HCT116 (cell line): ENCODE results near the gene PCDH15.

Experiments used
- CEBPB ChIP-seq: IDR thresholded peaks from 2 replicates; pipeline ENCODE4 v1.6.1; 2012; ENCODE audit warnings: low read depth
- CTCF ChIP-seq, 3 experiments: fragments of 200-600 bp in 1 of 3; sonication (generic) in 1 of 3; IDR thresholded peaks in 2 of 3; conservative IDR thresholded peaks in 1 of 3; 2 replicates each; pipeline ENCODE4 v1.5.1; 2012 to 2017; ENCODE audit warnings: low read depth in 2 of 3, low read length in 2 of 3, antibody characterized with exemption in 1 of 3, borderline replicate concordance in 1 of 3, control low read depth in 1 of 3, mild to moderate bottlenecking in 1 of 3, mixed read lengths in 1 of 3, mixed run types in 1 of 3, moderate library complexity in 1 of 3; ENCODE audit not compliant: insufficient read depth in 1 of 3
- EZH2 ChIP-seq: fragments of 200-600 bp; sonication (generic); IDR thresholded peaks from 2 replicates; pipeline ENCODE4 v1.6.1; 2017; ENCODE audit warnings: antibody characterized with exemption, mixed run types
- POLR2A ChIP-seq: IDR thresholded peaks from 2 replicates; pipeline ENCODE4 v1.7.0; 2011; ENCODE audit warnings: borderline replicate concordance; ENCODE audit not compliant: insufficient read depth, insufficient read length; ENCODE audit errors: extremely low read depth
- RAD21 ChIP-seq: IDR thresholded peaks from 2 replicates; pipeline ENCODE4 v1.6.1; 2012; ENCODE audit warnings: low read depth, mild to moderate bottlenecking
- REST ChIP-seq: IDR thresholded peaks from 2 replicates; pipeline ENCODE4 v1.6.1; 2012; ENCODE audit warnings: low read depth
- TCF7L2 ChIP-seq: IDR thresholded peaks from 2 replicates; pipeline ENCODE4 v1.7.0; 2011; ENCODE audit warnings: borderline replicate concordance, inconsistent platforms; ENCODE audit not compliant: insufficient read depth, insufficient read length; ENCODE audit errors: extremely low read depth
- ZFX ChIP-seq: fragments of 450-650 bp; IDR thresholded peaks from 2 replicates; pipeline ENCODE4 v1.6.1; 2017

- no peak for TF ChIP-seq CTCF (IDR thresholded peaks at IDR 0.05 in 2 of 3, conservative IDR thresholded peaks at IDR 0.05 in 1 of 3; ENCODE audit: borderline replicate concordance in 1 of 3, insufficient read depth in 1 of 3, low read depth in 2 of 3, low read length in 2 of 3)
- TF ChIP-seq POLR2A, result no peak
- TF ChIP-seq CEBPB, result no peak
- TF ChIP-seq RAD21, result no peak
- TF ChIP-seq REST, result no peak
- TF ChIP-seq TCF7L2, result no peak
- TF ChIP-seq EZH2, result no peak
- TF ChIP-seq ZFX, result no peak
Measured at GRCh38 chr10:54478601-54479000, 322.4 kb downstream of the PCDH15 start.
